Heart left ventricle (tissue), 13 donors: Measurements from ENCODE around the gene KLF9.

Source experiments
- CTCF ChIP-seq, 12 donors: fragments of 200-600 bp; sonication (generic) in 4 of 12; IDR thresholded peaks; one replicate each; pipeline versions ENCODE4 v1.5.0 to v1.8.0; 2018 to 2022; ENCODE audit warnings: antibody characterized with exemption in 12 of 12, mild to moderate bottlenecking in 5 of 12
- POLR2A ChIP-seq, 2 donors: fragments of 450-650 bp; IDR thresholded peaks; one replicate each; pipeline ENCODE4 v1.6.1; 2017; ENCODE audit warnings: antibody characterized with exemption in 2 of 2, mild to moderate bottlenecking in 2 of 2, moderate library complexity in 2 of 2
- donor health status: ischemic (EF 13 %, LVEDD 7.1; RV severe dilation, severe dysfunction).
- donor health status: DM: no; HTN: yes; CAD: no.
- donor health status: DM: no; HTN: no; CAD: no.
- donor health status: ischemic (EF 25% LVEDD 6.9; RV normal size, moderate dysfunction).
- donor health status: ischemic (EF 25% LVEDD 5.7; RV mildly dilated, moderate dysfunction).
- donor health status: ischemic (EF 35%, LVEDD 5.7; RV mildly dilated, moderate dysfunction).
- donor health status: nonischemic (EF 11% LVEDD 7.7; RV severe dilation, severe dysfunction).
- donor health status: DM: yes; HTN: yes; CAD: no.
- donor health status: PGD.
- donor health status: ischemic (EF 29% LVEDD 5.4; RV normal size, mild dysfunction).
- donor health status: nonischemic (EF 23%, LVEDD 6.1; RV moderate dilation, normal function).

GRCh38 chr9:70385426-70385825 lies 29.0 kb downstream of the KLF9 start:
- TF ChIP-seq CTCF (IDR thresholded peaks at IDR 0.05) (no peak), POLR2A (IDR thresholded peaks at IDR 0.05) (no peak)
